ENCODE data around the gene POLE3.
"Not testable (repeated sequence)": the region's sequence is repeated elsewhere in the genome, so short reads cannot be mapped to it uniquely, and the experiment has no call there.

The POLE3 gene

DNA sequence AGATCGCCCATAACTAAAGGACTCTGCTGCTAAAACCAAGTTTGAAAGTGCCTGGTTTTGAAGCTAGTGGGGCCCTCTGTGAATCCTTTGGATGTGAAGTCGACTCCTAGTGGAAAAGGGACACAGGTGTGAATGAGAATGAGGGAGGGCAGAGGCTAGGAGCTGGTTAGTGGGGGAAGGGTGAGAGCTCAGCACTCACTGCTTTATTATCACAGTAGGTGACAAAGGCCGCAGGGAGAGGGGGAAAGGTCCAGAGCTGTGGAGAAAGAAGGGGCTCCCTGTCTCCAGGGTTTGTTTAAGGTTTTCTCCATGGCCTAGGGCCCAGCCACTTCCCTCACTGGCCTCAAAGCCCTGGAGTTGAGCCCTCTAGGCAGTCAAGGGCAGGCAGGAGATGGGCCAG is 37.2 kb downstream of the POLE3 start:
- no peak for DNase-seq (ENCODE audit: extremely low read depth, low read depth)

DNA sequence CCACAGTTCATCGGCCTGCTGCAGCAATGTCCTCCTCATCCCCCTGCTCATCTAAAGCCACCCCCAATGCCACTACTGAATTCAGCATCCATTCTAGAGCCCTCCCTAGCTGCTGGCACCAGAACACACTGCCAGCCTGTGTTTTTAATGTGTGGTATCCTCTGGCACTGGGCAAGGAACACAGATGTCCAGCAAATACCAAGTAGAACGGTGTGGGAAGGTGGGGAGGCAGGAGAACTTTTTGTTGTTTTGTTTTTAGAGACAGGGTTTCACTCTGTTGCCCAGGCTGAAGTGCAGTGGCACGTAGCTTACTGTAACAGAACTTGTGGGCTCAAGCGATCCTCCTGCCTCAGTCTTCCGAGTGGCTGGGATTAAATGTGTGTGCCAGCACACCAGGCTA is 38.4 kb downstream of the POLE3 start:
- TF ChIP-seq, protein P1, sequence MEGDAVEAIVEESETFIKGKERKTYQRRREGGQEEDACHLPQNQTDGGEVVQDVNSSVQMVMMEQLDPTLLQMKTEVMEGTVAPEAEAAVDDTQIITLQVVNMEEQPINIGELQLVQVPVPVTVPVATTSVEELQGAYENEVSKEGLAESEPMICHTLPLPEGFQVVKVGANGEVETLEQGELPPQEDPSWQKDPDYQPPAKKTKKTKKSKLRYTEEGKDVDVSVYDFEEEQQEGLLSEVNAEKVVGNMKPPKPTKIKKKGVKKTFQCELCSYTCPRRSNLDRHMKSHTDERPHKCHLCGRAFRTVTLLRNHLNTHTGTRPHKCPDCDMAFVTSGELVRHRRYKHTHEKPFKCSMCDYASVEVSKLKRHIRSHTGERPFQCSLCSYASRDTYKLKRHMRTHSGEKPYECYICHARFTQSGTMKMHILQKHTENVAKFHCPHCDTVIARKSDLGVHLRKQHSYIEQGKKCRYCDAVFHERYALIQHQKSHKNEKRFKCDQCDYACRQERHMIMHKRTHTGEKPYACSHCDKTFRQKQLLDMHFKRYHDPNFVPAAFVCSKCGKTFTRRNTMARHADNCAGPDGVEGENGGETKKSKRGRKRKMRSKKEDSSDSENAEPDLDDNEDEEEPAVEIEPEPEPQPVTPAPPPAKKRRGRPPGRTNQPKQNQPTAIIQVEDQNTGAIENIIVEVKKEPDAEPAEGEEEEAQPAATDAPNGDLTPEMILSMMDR (IDR thresholded peaks at IDR 0.05; ENCODE audit: low read depth, low read length): no peak
- DNase-seq (ENCODE audit: extremely low read depth, low read depth): no peak

More for the DNA sequence above, 37.2 kb downstream of the POLE3 start:
- TF ChIP-seq, protein P1 (IDR thresholded peaks at IDR 0.05; ENCODE audit: low read depth, low read length): no peak

DNA sequence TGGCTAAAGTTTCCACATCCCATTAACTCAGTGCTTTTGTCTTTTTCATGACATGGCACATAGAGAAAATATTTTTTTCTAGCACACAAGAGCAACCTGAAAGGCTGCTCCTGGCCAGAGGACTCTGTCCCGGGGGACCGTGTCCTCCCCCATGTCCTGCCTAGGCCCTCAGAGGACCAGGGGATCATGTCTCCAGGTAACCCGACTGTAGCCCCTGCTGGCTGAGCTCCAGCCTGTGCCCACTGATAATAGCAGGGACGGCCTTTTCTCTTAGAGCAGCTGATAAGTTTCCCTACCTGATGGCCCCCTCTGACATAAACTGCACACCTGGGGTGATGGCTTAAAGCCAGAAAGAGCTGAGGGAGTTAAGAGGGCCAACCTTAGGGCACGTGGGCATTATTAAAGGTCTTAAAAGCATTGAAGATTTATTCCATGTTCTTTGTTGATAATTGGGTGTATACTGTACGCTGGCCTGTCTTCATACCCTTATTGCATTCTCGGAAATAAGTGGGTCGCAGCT is 39.6 kb downstream of the POLE3 start:
- TF ChIP-seq, protein P1 (IDR thresholded peaks at IDR 0.05; ENCODE audit: low read depth, low read length): no peak
- DNase-seq (ENCODE audit: extremely low read depth, low read depth): no peak

DNA sequence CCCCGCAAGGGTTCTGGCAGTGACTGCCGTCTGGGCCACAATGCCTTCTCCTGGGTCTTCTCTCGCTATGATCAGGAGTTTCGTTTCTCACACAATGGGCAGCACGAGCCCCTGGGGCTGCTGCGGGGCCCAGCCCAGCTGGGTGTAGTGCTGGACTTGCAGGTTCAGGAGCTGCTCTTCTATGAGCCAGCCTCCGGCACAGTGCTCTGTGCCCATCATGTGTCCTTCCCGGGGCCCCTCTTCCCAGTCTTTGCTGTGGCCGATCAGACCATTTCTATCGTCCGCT is 40.7 kb downstream of the POLE3 start:
- no peak for DNase-seq (ENCODE audit: extremely low read depth, low read depth)
- TF ChIP-seq, protein P1 (IDR thresholded peaks at IDR 0.05; ENCODE audit: low read depth, low read length): no peak

DNA sequence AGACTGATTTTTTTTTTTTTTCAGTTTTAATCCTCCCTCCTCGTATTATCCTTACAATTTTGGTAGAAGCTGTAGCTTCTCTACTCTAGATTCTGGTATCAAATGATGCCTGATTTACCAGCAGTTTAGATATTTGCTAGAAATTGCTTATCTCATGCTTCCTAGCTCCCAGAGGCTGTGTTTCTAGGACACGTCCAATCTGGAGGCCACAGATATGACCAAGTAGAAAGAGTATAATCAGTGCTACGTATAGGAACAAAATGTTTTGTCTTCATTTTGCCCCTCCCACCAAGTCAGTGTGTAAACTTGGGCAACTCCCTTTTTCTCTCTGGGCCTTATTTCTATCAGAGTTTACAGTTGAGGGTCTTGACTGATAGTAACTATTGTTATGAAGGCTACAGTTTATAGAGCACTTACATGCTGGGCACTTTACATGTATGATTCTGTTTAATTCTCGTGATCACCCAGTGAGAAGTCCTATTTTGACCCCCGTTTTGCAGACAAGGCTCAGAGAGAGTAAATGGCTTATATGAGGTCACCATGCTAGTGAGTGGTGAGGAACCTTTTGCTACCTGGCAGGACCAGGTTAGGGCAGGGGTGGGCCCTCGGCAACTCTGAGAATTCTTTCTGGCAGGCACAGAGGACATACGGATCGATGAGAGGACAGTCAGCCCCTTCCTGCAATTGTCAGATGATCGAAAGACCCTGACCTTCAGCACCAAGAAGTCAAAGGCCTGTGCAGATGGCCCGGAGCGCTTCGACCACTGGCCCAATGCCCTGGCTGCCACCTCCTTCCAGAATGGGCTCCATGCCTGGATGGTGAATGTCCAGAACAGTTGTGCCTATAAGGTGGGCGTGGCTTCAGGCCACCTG is 41.3 kb downstream of the POLE3 start:
- TF ChIP-seq, protein P1 (IDR thresholded peaks at IDR 0.05; ENCODE audit: low read depth, low read length): no peak

DNA sequence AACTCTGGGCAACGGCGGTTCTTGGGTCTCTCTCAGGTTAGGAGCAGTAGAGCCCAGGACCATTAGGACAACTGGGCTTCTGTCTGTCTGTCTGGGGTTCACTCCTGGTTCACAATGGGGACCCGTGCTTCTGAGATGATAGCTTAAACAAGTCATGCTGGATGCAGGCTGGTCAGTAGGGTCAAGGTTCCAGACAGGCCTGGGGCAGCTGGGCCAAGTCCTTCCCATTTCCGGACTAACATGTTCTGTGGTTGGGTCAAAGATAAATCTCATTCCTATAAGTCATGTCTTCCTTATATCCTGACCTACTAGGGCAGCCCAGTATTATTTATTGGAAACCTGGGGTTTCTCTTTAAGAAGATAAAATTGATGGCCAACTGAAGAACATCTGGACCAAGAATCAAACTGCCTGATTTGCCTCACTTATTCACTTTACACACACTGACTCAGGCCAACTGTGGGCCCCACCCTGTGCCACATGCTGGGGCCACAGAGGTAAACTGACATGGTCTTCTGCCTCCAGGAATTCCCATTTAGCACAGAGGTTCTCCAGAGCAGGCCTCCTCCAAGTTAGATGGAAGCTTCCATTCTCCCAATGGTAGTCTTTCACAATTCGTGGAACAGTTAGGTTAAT is 42.0 kb downstream of the POLE3 start:
- TF ChIP-seq, protein P1 (IDR thresholded peaks at IDR 0.05; ENCODE audit: low read depth, low read length): no peak
- DNase-seq (ENCODE audit: extremely low read depth, low read depth): no peak

More for the DNA sequence above, 41.3 kb downstream of the POLE3 start:
- no peak for DNase-seq (ENCODE audit: extremely low read depth, low read depth)

DNA sequence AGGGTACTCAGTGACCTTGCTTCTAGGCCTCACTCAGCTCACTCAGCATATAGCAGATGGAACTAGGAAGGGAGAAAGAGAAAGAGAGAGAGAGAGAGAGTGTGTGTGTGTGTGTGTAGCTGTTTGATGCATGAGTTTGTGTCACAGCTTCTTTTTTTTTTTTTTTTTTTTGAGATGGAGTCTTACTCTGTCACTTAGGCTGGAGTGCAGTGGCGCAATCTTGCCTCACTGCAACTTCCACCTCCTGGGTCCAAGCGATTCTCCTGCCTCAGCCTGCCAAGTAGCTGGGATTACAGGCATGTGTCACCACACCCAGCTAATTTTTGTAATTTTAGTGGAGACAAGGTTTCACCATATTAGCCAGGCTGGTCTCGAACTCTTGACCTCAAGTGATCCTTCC is 44.8 kb downstream of the POLE3 start:
- DNase-seq (ENCODE audit: extremely low read depth, low read depth): not testable (repeated sequence)
